ENCODE data around the gene SLAMF1.
"Not testable (repeated sequence)": the region's sequence is repeated elsewhere in the genome, so short reads cannot be mapped to it uniquely, and the experiment has no call there.

The SLAMF1 gene

GRCh38 chr1:160646711-160647328 is at the start of gene SLAMF1:
Gene SLAMF1 (minus strand): TSS chr1:160647044. CDS start chr1:160646945, 99 bp downstream.
- H3K4me3 ChIP-seq (ENCODE audit: low read depth in 1 of 2, low read length in 1 of 2) = peak within 1 kb of the TSS; percentile 25 to 37

DNA sequence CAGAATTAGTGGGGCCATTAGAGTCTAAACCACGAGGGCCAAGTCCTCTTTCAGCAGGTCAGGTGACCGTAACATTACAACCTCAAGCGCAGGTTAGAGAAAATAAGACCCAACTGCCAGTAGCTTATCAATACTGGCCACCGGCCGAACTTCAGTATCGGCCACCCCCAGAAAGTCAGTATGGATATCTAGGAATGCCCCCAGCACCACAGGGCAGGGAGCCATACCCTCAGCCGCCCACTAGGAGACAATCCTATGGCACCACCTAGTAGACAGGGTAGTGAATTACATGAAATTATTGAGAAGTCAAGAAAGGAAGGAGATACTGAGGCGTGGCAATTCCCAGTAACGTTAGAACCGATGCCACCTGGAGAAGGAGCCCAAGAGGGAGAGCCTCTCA is 45.5 kb upstream of the SLAMF1 start:
- H3K27ac ChIP-seq; H3K27me3 ChIP-seq; H3K4me3 ChIP-seq (ENCODE audit: low read depth in 1 of 2, low read length in 1 of 2); H3K4me1 ChIP-seq (ENCODE audit: control insufficient read depth in 1 of 2, insufficient read depth in 1 of 2, low read depth in 1 of 2, low read length in 1 of 2); H3K9me3 ChIP-seq; H3K36me3 ChIP-seq: not testable (repeated sequence)
- TF ChIP-seq, protein P1, sequence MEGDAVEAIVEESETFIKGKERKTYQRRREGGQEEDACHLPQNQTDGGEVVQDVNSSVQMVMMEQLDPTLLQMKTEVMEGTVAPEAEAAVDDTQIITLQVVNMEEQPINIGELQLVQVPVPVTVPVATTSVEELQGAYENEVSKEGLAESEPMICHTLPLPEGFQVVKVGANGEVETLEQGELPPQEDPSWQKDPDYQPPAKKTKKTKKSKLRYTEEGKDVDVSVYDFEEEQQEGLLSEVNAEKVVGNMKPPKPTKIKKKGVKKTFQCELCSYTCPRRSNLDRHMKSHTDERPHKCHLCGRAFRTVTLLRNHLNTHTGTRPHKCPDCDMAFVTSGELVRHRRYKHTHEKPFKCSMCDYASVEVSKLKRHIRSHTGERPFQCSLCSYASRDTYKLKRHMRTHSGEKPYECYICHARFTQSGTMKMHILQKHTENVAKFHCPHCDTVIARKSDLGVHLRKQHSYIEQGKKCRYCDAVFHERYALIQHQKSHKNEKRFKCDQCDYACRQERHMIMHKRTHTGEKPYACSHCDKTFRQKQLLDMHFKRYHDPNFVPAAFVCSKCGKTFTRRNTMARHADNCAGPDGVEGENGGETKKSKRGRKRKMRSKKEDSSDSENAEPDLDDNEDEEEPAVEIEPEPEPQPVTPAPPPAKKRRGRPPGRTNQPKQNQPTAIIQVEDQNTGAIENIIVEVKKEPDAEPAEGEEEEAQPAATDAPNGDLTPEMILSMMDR (IDR thresholded peaks at IDR 0.05) = peak; percentile 29

More at GRCh38 chr1:160646711-160647328, at the start of gene SLAMF1:
- Histone ChIP-seq H3K27me3 (no peaks in the 10 kb centered on the region), H3K4me1 (ENCODE audit: control insufficient read depth in 1 of 2, insufficient read depth in 1 of 2, low read depth in 1 of 2, low read length in 1 of 2) (peaks cover 17 to 20% of the 10 kb centered on the region in 2 experiments), H3K36me3 (no peaks in the 10 kb centered on the region), H3K27ac (peak within 1 kb of the TSS; percentile 47), H3K9me3 (no peaks in the 10 kb centered on the region)
- TF ChIP-seq, protein P1 (IDR thresholded peaks at IDR 0.05) = no peak

DNA sequence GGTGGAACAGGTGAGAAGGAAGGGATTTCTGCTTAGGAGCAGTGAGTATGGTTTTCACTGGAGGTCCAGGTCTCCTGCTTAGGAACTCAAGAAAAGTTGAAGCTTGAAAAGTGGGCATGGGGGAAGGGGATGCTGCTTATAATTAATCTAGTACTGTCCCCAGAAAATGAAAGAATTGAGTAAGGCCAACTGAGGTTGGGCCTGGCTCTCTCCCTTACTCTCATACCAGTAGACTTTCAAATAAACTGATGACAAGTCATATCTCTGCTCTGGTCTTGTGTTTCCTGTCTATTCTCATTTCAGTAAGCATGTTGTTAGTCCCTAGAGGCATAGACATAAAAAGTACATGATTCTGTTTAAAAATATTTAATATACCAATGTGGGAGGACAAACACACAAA is 38.4 kb upstream of the SLAMF1 start:
- no peaks in the 10 kb centered on the region for H3K9me3 ChIP-seq
- peaks cover 50 to 54% of the 10 kb centered on the region in 2 experiments for H3K4me1 ChIP-seq (ENCODE audit: control insufficient read depth in 1 of 2, insufficient read depth in 1 of 2, low read depth in 1 of 2, low read length in 1 of 2)
- TF ChIP-seq, protein P1 (IDR thresholded peaks at IDR 0.05) = no peak
- H3K27ac ChIP-seq = peak overlapping the region; percentile 35
- no peak overlapping the region for H3K4me3 ChIP-seq (ENCODE audit: low read depth in 1 of 2, low read length in 1 of 2)
- H3K27me3 ChIP-seq = no peaks in the 10 kb centered on the region
- peaks cover 16% of the 10 kb centered on the region for H3K36me3 ChIP-seq

DNA sequence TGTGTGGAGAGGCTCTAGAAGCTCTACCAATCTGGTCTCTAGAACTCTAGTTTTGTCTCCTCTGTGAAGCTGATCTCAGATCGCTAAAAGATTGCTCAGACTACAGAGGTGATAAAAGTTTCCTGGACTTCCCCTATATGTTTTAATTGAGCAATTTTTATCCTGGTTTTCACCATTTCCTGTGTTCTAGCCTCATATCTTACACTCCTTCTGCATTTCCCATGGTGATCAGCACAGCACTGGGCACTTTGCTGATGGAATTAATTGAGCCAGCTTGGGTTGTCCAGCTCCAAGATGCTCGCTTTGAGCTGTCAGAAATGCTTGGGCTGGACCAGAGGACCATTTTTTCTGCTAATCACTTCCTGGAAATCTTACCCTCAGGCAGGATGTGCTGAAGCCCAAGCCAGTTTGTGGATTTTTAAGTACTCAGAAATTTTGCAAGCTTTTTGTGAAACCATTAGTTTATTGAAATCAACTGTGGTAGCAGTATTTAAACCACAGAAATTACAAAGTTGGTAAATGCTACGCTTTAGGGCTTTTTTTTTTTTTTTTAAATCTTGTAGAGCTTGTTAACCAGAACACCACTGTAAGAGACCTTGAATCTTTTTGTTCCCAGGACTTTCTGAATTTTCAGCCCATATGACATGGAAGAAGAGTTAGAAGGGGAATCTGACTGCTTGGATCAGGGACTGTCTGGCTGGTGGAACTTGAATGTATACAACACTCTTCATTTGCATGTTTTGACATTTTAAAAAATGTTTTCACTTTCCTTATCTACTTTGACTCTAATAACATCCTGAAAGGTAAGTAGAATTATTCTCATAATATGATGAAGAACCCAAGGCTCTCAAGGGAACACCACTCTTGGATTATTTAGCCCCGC is 36.4 kb upstream of the SLAMF1 start:
- no peaks in the 10 kb centered on the region for H3K27me3 ChIP-seq
- TF ChIP-seq, protein P1 (IDR thresholded peaks at IDR 0.05) = no peak
- peak overlapping the region; percentile 18 to 19 for H3K4me3 ChIP-seq (ENCODE audit: low read depth in 1 of 2, low read length in 1 of 2)
- H3K9me3 ChIP-seq = no peaks in the 10 kb centered on the region
- H3K4me1 ChIP-seq (ENCODE audit: control insufficient read depth in 1 of 2, insufficient read depth in 1 of 2, low read depth in 1 of 2, low read length in 1 of 2) = peaks cover 50 to 54% of the 10 kb centered on the region in 2 experiments
- H3K36me3 ChIP-seq = peaks cover 37% of the 10 kb centered on the region
- H3K27ac ChIP-seq = peak overlapping the region; percentile 77

DNA sequence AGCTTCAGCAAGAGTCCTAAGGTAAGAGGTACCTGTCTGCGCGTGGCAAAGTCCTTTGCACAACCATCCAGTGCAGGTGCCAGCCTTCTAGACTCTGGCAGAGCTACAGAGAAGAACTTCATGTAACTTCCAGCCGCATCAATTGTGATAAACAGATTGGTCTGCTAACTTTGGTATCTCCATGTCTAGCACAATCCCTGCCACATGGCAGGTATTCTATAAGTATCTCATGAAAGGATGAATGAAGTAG is 35.0 kb upstream of the SLAMF1 start:
- Histone ChIP-seq H3K4me1 (ENCODE audit: control insufficient read depth in 1 of 2, insufficient read depth in 1 of 2, low read depth in 1 of 2, low read length in 1 of 2) (peaks cover 50 to 54% of the 10 kb centered on the region in 2 experiments), H3K27ac (peak overlapping the region; percentile 31)
- TF ChIP-seq, protein P1 (IDR thresholded peaks at IDR 0.05) = no peak

More for the DNA sequence above, 35.0 kb upstream of the SLAMF1 start:
- Histone ChIP-seq H3K4me3 (ENCODE audit: low read depth in 1 of 2, low read length in 1 of 2) (no peak overlapping the region), H3K27me3 (no peaks in the 10 kb centered on the region), H3K9me3 (no peaks in the 10 kb centered on the region), H3K36me3 (peaks cover 51% of the 10 kb centered on the region)

All from neutrophil (primary cell).